CD8-positive, alpha-beta memory T cell (primary cell): ENCODE results near the gene CSTPP1. TPM values are rescaled to one million over a fixed set of nuclear protein-coding genes. Genes with fewer than 3 reads are reported as not detected.

Experiments
- CTCF ChIA-PET: fragments of 350-600 bp; sonication (Branson Sonifier 250); formaldehyde crosslinking; loops from one replicate; lab custom pipeline; 2021; ENCODE audit warnings: antibody characterized with exemption; lab: Charles Lee
- POLR2A ChIA-PET: fragments of 350-600 bp; sonication (Branson Sonifier 250); formaldehyde crosslinking; loops from one replicate; lab custom pipeline; 2021; ENCODE audit warnings: antibody characterized with exemption; lab: Charles Lee
- DNase-seq, 5 donors: peaks; one replicate each; pipeline versions ENCODE4 v3.0.0 to v3.0.0-alpha.2; 2020 to 2022; ENCODE audit warnings: mixed read lengths in 1 of 5
- H3K27ac ChIP-seq: one replicate; pipeline ENCODE4 v1.7.0; 2013; ENCODE audit warnings: low read depth, mild to moderate bottlenecking, low read length, moderate library complexity
- H3K27me3 ChIP-seq: 2 replicates; pipeline ENCODE4 v1.7.0; 2013; ENCODE audit warnings: low read length, mild to moderate bottlenecking; ENCODE audit not compliant: insufficient read depth, poor library complexity, severe bottlenecking
- H3K36me3 ChIP-seq: 2 replicates; pipeline ENCODE4 v1.7.0; 2013; ENCODE audit warnings: mild to moderate bottlenecking, low read length, moderate library complexity; ENCODE audit not compliant: insufficient read depth
- H3K4me1 ChIP-seq: 2 replicates; pipeline ENCODE4 v1.7.0; 2013; ENCODE audit warnings: mild to moderate bottlenecking, low read length, moderate library complexity; ENCODE audit not compliant: insufficient read depth
- H3K4me3 ChIP-seq: 2 replicates; pipeline ENCODE4 v1.7.0; 2013; ENCODE audit warnings: mild to moderate bottlenecking, low read length
- H3K9me3 ChIP-seq: 2 replicates; pipeline ENCODE4 v1.7.0; 2013; ENCODE audit warnings: mild to moderate bottlenecking, low read length
- H3K27ac Mint-ChIP-seq, 8 donors: one replicate each; pipeline ENCODE4 v1.8.0; 2020 to 2021; ENCODE audit warnings: mixed read lengths in 8 of 8, mild to moderate bottlenecking in 6 of 8, inconsistent platforms in 3 of 8, moderate library complexity in 3 of 8
- H3K27me3 Mint-ChIP-seq, 2 donors: one replicate each; pipeline ENCODE4 v1.8.0; 2020 to 2021; ENCODE audit warnings: mixed read lengths in 2 of 2, mild to moderate bottlenecking in 1 of 2, moderate library complexity in 1 of 2
- H3K36me3 Mint-ChIP-seq, 3 donors: one replicate each; pipeline ENCODE4 v1.8.0; 2020 to 2021; ENCODE audit warnings: mixed read lengths in 3 of 3, inconsistent platforms in 1 of 3, mild to moderate bottlenecking in 1 of 3
- H3K4me1 Mint-ChIP-seq, 3 donors: one replicate each; pipeline ENCODE4 v1.8.0; 2020 to 2021; ENCODE audit warnings: mixed read lengths in 3 of 3, inconsistent platforms in 1 of 3, mild to moderate bottlenecking in 1 of 3
- H3K4me3 Mint-ChIP-seq, 7 donors: one replicate each; pipeline ENCODE4 v1.8.0; 2020 to 2021; ENCODE audit warnings: mixed read lengths in 7 of 7, mild to moderate bottlenecking in 6 of 7, moderate library complexity in 4 of 7, inconsistent platforms in 2 of 7
- H3K9me3 Mint-ChIP-seq, 5 donors: one replicate each; pipeline ENCODE4 v1.8.0; 2020 to 2022; ENCODE audit warnings: mixed read lengths in 5 of 5, mild to moderate bottlenecking in 3 of 5, moderate library complexity in 2 of 5, inconsistent platforms in 1 of 5
- polyA plus RNA-seq: library from polyadenylated mRNA; unstranded; fragments of 300-500 nt; fragmentation: Illumina TruSeq; gene quantifications from one replicate; pipeline ENCODE4 v1.2.3, GENCODE V29; 2021
- total RNA-seq, 2 experiments: library from RNA; stranded (reverse); gene quantifications; one replicate each; pipeline ENCODE4 v1.2.3, GENCODE V29; 2021

The CSTPP1 gene
- total and polyA plus RNA-seq, 3 experiments from 2014 or later = 16.9 to 19.7 (median 18.4) TPM

- no peak for DNase-seq
- CTCF ChIA-PET = no interaction called here
- Histone ChIP-seq H3K4me3 (no peak overlapping the region), H3K36me3 (no peaks in the 10 kb centered on the region), H3K27me3 (no peaks in the 10 kb centered on the region), H3K4me1 (no peaks in the 10 kb centered on the region), H3K27ac (no peak overlapping the region), H3K9me3 (no peaks in the 10 kb centered on the region)
- H3K4me3 Mint-ChIP-seq = no peak overlapping the region
- no peaks in the 10 kb centered on the region for H3K9me3 Mint-ChIP-seq
- no peaks in the 10 kb centered on the region for H3K4me1 Mint-ChIP-seq
- H3K27me3 Mint-ChIP-seq = no peaks in the 10 kb centered on the region
- H3K27ac Mint-ChIP-seq = no peak overlapping the region
- POLR2A ChIA-PET = no interaction called here
- H3K36me3 Mint-ChIP-seq = no peaks in the 10 kb centered on the region
Measured at GRCh38 chr11:47124675-47125074, 188.1 kb downstream of the CSTPP1 start.

GRCh38 chr11:47125083-47125482, 188.5 kb downstream of the CSTPP1 start:
- ChIA-PET POLR2A (no interaction called here), CTCF (no interaction called here)
- H3K27me3 Mint-ChIP-seq = no peaks in the 10 kb centered on the region
- H3K4me1 Mint-ChIP-seq = no peaks in the 10 kb centered on the region
- H3K27ac Mint-ChIP-seq = peak overlapping the region in 1 of 8 donors; percentile 82
- no peak overlapping the region for H3K4me3 Mint-ChIP-seq
- Histone ChIP-seq H3K27ac (no peak overlapping the region), H3K4me1 (no peaks in the 10 kb centered on the region), H3K27me3 (no peaks in the 10 kb centered on the region), H3K4me3 (no peak overlapping the region), H3K9me3 (no peaks in the 10 kb centered on the region), H3K36me3 (no peaks in the 10 kb centered on the region)
- H3K9me3 Mint-ChIP-seq = no peaks in the 10 kb centered on the region
- no peak for DNase-seq
- H3K36me3 Mint-ChIP-seq = no peaks in the 10 kb centered on the region

GRCh38 chr11:47127213-47127612, 190.7 kb downstream of the CSTPP1 start:
- ChIA-PET POLR2A (no interaction called here), CTCF (no interaction called here)
- Histone ChIP-seq H3K27me3 (no peaks in the 10 kb centered on the region), H3K4me1 (no peaks in the 10 kb centered on the region), H3K36me3 (no peaks in the 10 kb centered on the region), H3K4me3 (no peak overlapping the region), H3K27ac (no peak overlapping the region), H3K9me3 (no peaks in the 10 kb centered on the region)
- no peaks in the 10 kb centered on the region for H3K9me3 Mint-ChIP-seq
- H3K27me3 Mint-ChIP-seq = no peaks in the 10 kb centered on the region
- H3K4me3 Mint-ChIP-seq = no peak overlapping the region
- peaks cover 0 to 4% (median 0%) of the 10 kb centered on the region in 3 donors for H3K36me3 Mint-ChIP-seq
- H3K27ac Mint-ChIP-seq = no peak overlapping the region
- no peaks in the 10 kb centered on the region for H3K4me1 Mint-ChIP-seq
- no peak for DNase-seq

GRCh38 chr11:47130543-47130942, 194.0 kb downstream of the CSTPP1 start:
- Histone ChIP-seq H3K9me3 (no peaks in the 10 kb centered on the region), H3K27ac (no peak overlapping the region), H3K4me1 (no peaks in the 10 kb centered on the region), H3K27me3 (no peaks in the 10 kb centered on the region), H3K4me3 (no peak overlapping the region), H3K36me3 (no peaks in the 10 kb centered on the region)
- POLR2A ChIA-PET = no interaction called here
- Mint-ChIP-seq H3K9me3 (no peaks in the 10 kb centered on the region), H3K4me3 (no peak overlapping the region), H3K4me1 (no peaks in the 10 kb centered on the region), H3K27ac (no peak overlapping the region), H3K27me3 (no peaks in the 10 kb centered on the region), H3K36me3 (peaks cover 0 to 6% (median 0%) of the 10 kb centered on the region in 3 donors)
- DNase-seq = no peak
- CTCF ChIA-PET = interaction anchor here (0.6 to 5.1 kb wide), 2 partner anchors 24 to 32 kb away, joined by 4 to 25 read pairs; no protein-coding TSS in a partner anchor

GRCh38 chr11:47131136-47131535, 194.6 kb downstream of the CSTPP1 start:
- Mint-ChIP-seq H3K36me3 (peaks cover 0 to 9% (median 2%) of the 10 kb centered on the region in 3 donors), H3K4me1 (no peaks in the 10 kb centered on the region), H3K27ac (no peak overlapping the region), H3K27me3 (no peaks in the 10 kb centered on the region), H3K4me3 (no peak overlapping the region), H3K9me3 (no peaks in the 10 kb centered on the region)
- CTCF ChIA-PET = interaction anchor here (0.6 to 5.1 kb wide), 2 partner anchors 23 to 32 kb away, joined by 4 to 25 read pairs; no protein-coding TSS in a partner anchor
- DNase-seq = no peak
- Histone ChIP-seq H3K36me3 (no peaks in the 10 kb centered on the region), H3K27ac (no peak overlapping the region), H3K27me3 (no peaks in the 10 kb centered on the region), H3K4me3 (no peak overlapping the region), H3K4me1 (no peaks in the 10 kb centered on the region), H3K9me3 (no peaks in the 10 kb centered on the region)
- POLR2A ChIA-PET = no interaction called here

GRCh38 chr11:47132490-47132889, 195.9 kb downstream of the CSTPP1 start:
- H3K27ac Mint-ChIP-seq = no peak overlapping the region
- Histone ChIP-seq H3K4me3 (no peak overlapping the region), H3K9me3 (no peaks in the 10 kb centered on the region), H3K27ac (no peak overlapping the region), H3K36me3 (no peaks in the 10 kb centered on the region), H3K4me1 (no peaks in the 10 kb centered on the region), H3K27me3 (no peaks in the 10 kb centered on the region)
- H3K36me3 Mint-ChIP-seq = peaks cover 3 to 13% (median 9%) of the 10 kb centered on the region in 3 donors
- H3K27me3 Mint-ChIP-seq = no peaks in the 10 kb centered on the region
- ChIA-PET CTCF (interaction anchor here (5.1 kb wide), 1 partner anchor 22 kb away, joined by 25 read pairs; no protein-coding TSS in a partner anchor), POLR2A (no interaction called here)
- H3K4me1 Mint-ChIP-seq = no peaks in the 10 kb centered on the region
- DNase-seq = no peak
- H3K4me3 Mint-ChIP-seq = no peak overlapping the region
- no peaks in the 10 kb centered on the region for H3K9me3 Mint-ChIP-seq

- no peaks in the 10 kb centered on the region for H3K9me3 Mint-ChIP-seq
- no peak for DNase-seq
- ChIA-PET CTCF (interaction anchor here (5.1 kb wide), 1 partner anchor 21 kb away, joined by 25 read pairs; no protein-coding TSS in a partner anchor), POLR2A (no interaction called here)
- peaks cover 8 to 17% (median 13%) of the 10 kb centered on the region in 3 donors for H3K36me3 Mint-ChIP-seq
- H3K27ac ChIP-seq = no peak overlapping the region
- no peaks in the 10 kb centered on the region for H3K4me1 ChIP-seq
- no peaks in the 10 kb centered on the region for H3K9me3 ChIP-seq
- no peak overlapping the region for H3K4me3 ChIP-seq
- H3K27me3 ChIP-seq = no peaks in the 10 kb centered on the region
- no peaks in the 10 kb centered on the region for H3K4me1 Mint-ChIP-seq
- no peak overlapping the region for H3K27ac Mint-ChIP-seq
- no peak overlapping the region for H3K4me3 Mint-ChIP-seq
- no peaks in the 10 kb centered on the region for H3K27me3 Mint-ChIP-seq
- peaks cover 1% of the 10 kb centered on the region for H3K36me3 ChIP-seq
Measured at GRCh38 chr11:47132981-47133380, 196.4 kb downstream of the CSTPP1 start.

- CTCF ChIA-PET = no interaction called here
- Mint-ChIP-seq H3K27me3 (no peaks in the 10 kb centered on the region), H3K9me3 (no peaks in the 10 kb centered on the region), H3K4me3 (no peak overlapping the region), H3K27ac (peak overlapping the region in 2 of 8 donors; percentile 3 to 64), H3K36me3 (peaks cover 11 to 24% (median 15%) of the 10 kb centered on the region in 3 donors), H3K4me1 (no peaks in the 10 kb centered on the region)
- Histone ChIP-seq H3K9me3 (no peaks in the 10 kb centered on the region), H3K4me3 (no peak overlapping the region), H3K27me3 (no peaks in the 10 kb centered on the region), H3K27ac (no peak overlapping the region), H3K36me3 (peaks cover 5% of the 10 kb centered on the region), H3K4me1 (no peaks in the 10 kb centered on the region)
- POLR2A ChIA-PET = no interaction called here
- no peak for DNase-seq
Measured at GRCh38 chr11:47136327-47136726, 199.8 kb downstream of the CSTPP1 start.
